K562 (cell line): ENCODE results near the gene ARHGAP26. TPM values are rescaled to one million over a fixed set of nuclear protein-coding genes. Genes with fewer than 3 reads are reported as not detected.

Experiments
- ATAC-seq: fragments of 200-7000 bp; cut with Tn5 transposase; 3 replicates; pipeline ENCODE4 v1.9.1; 2020; ENCODE audit warnings: moderate library complexity
- BruUV-seq: library from RNA; stranded (reverse); fragments of 400-500 nt; replicated peaks from 2 replicates; lab custom pipeline; 2021; lab: Mats Ljungman, UMichigan
- CTCF ChIA-PET: fragments of 300-600 bp; formaldehyde crosslinking; extraction: SDS; loops from one replicate; lab custom pipeline; 2021; ENCODE audit warnings: low intra/inter-chr PET ratio; lab: Yijun Ruan, JAX
- POLR2A ChIA-PET: fragments of 300-600, 350-650 bp; sonication (Branson Sonifier 250); formaldehyde crosslinking; extraction: SDS; loops from one replicate; lab custom pipeline; 2021; ENCODE audit warnings: antibody characterized with exemption, inconsistent platforms; lab: Yijun Ruan, JAX
- DNase-seq, 4 experiments: peaks; one replicate each; pipeline versions ENCODE4 v3.0.0 to v3.0.0-alpha.2; 2011 to 2018; ENCODE audit warnings: low spot score in 3 of 4, mixed read lengths in 3 of 4; ENCODE audit errors: extremely low read depth in 1 of 4
- FAIRE-seq: peaks from 2 replicates; lab custom pipeline; 2011; peaks lifted over from hg19 to GRCh38; lab: Jason Lieb, UNC
- H2AFZ ChIP-seq: 2 replicates; pipeline ENCODE4 v1.6.0; 2011; ENCODE audit warnings: low read depth, low read length, control low read depth, inconsistent platforms
- H3K27ac ChIP-seq: fragments of 200-600 bp; 3 replicates; pipeline ENCODE4 v1.8.0; 2011; ENCODE audit warnings: low read depth, mild to moderate bottlenecking, control low read depth, inconsistent platforms, low read length, moderate library complexity, mixed read lengths; ENCODE audit errors: extremely low read depth
- H3K27me3 ChIP-seq, 2 experiments: fragments of 300-600 bp in 1 of 2; 2 replicates in 1 of 2; 3 replicates in 1 of 2; pipeline versions ENCODE4 v1.6.0 to v1.8.0; 2011; ENCODE audit warnings: inconsistent platforms in 2 of 2, low read length in 2 of 2, mild to moderate bottlenecking in 1 of 2, mixed read lengths in 1 of 2, moderate library complexity in 1 of 2; ENCODE audit not compliant: control insufficient read depth in 2 of 2, insufficient read depth in 2 of 2
- H3K36me3 ChIP-seq: fragments of 300-600 bp; 3 replicates; pipeline ENCODE4 v1.8.0; 2011; ENCODE audit warnings: mild to moderate bottlenecking, low read length, inconsistent platforms; ENCODE audit not compliant: control insufficient read depth, insufficient read depth
- H3K4me1 ChIP-seq, 2 experiments: fragments of 200-600 bp in 1 of 2; replicated peaks in 1 of 2; 2 replicates in 1 of 2; 3 replicates in 1 of 2; pipeline versions ENCODE4 v1.5.1 to v1.8.0; 2011; ENCODE audit warnings: inconsistent platforms in 2 of 2, low read length in 2 of 2, mild to moderate bottlenecking in 1 of 2, mixed read lengths in 1 of 2, moderate library complexity in 1 of 2; ENCODE audit not compliant: control insufficient read depth in 2 of 2, insufficient read depth in 2 of 2
- H3K4me2 ChIP-seq: 2 replicates; pipeline ENCODE4 v1.6.1; 2011; ENCODE audit warnings: low read length, control low read depth, inconsistent platforms, mixed read lengths; ENCODE audit not compliant: insufficient read depth
- H3K4me3 ChIP-seq: fragments of 200-600 bp; sonication (generic), shearing (Covaris generic); 2 replicates; pipeline ENCODE4 v1.5.1; 2016; ENCODE audit warnings: control low read depth, inconsistent platforms
- H3K79me2 ChIP-seq: fragments of 200-600 bp; 3 replicates; pipeline ENCODE4 v1.8.0; 2011; ENCODE audit warnings: low read length, inconsistent platforms; ENCODE audit not compliant: control insufficient read depth, insufficient read depth
- H3K9ac ChIP-seq, 2 experiments: 2 replicates each; pipeline versions ENCODE4 v1.6.0 to v1.6.1; 2011; ENCODE audit warnings: low read depth in 2 of 2, low read length in 2 of 2, control low read depth in 1 of 2, inconsistent platforms in 1 of 2, mild to moderate bottlenecking in 1 of 2, mixed read lengths in 1 of 2; ENCODE audit not compliant: insufficient read depth in 1 of 2
- H3K9me1 ChIP-seq: one replicate; pipeline ENCODE4 v1.6.0; 2011; ENCODE audit warnings: inconsistent platforms, mild to moderate bottlenecking, low read length, moderate library complexity; ENCODE audit not compliant: control insufficient read depth, insufficient read depth
- H3K9me3 ChIP-seq: replicated peaks from 2 replicates; pipeline ENCODE4 v1.5.1; 2011; ENCODE audit warnings: low read depth, low read length, inconsistent platforms; ENCODE audit not compliant: control insufficient read depth, insufficient read depth
- H4K20me1 ChIP-seq: replicated peaks from 2 replicates; pipeline ENCODE4 v1.6.1; 2011; ENCODE audit warnings: low read length, inconsistent platforms, mixed read lengths; ENCODE audit not compliant: control insufficient read depth, insufficient read depth
- BCL6 ChIP-seq: fragments of 250-450 bp; sonication (Bioruptor Pico); IDR thresholded peaks from 2 replicates; pipeline ENCODE4 v1.4.0; 2020
- HCFC1 ChIP-seq: IDR thresholded peaks from 2 replicates; pipeline ENCODE4 v1.6.1; 2012; ENCODE audit warnings: low read depth, low read length, improper control_type of control experiment
- ILK ChIP-seq: fragments of 450-650 bp; IDR thresholded peaks from 2 replicates; pipeline ENCODE4 v1.6.1; 2016; ENCODE audit warnings: missing genetic modification characterization, low read depth, mild to moderate bottlenecking, missing compliant biosample characterization, moderate library complexity, borderline replicate concordance
- PRDM10 ChIP-seq: fragments of 450-650 bp; IDR thresholded peaks from 2 replicates; pipeline ENCODE4 v1.6.1; 2018; ENCODE audit not compliant: partially characterized antibody
- PYGO2 ChIP-seq: fragments of 450-650 bp; IDR thresholded peaks from 2 replicates; pipeline ENCODE4 v1.6.1; 2016; ENCODE audit warnings: mild to moderate bottlenecking, missing genetic modification characterization, moderate library complexity, missing compliant biosample characterization
- WGBS: fragments of 100-300 bp; shearing (Covaris generic); methylation state at CpG from one replicate; pipeline ENCODE4 v1.1.6; 2016; ENCODE audit warnings: low coverage, mixed read lengths; ENCODE audit not compliant: insufficient coverage; ENCODE audit errors: missing lambda C conversion rate; 5-methylcytosine and 5-hydroxymethylcytosine counted together
- in situ Hi-C: fragments of 300-500 bp; cut with MboI; formaldehyde crosslinking; loops from 4 replicates; pipeline ENCODE4 v1.15.0; 2018; ENCODE audit warnings: inconsistent platforms, mixed read lengths
- intact Hi-C: fragments of 100-400 bp; cut with micrococcal nuclease; formaldehyde crosslinking; loops from 2 replicates; pipeline ENCODE4 v1.14.2; 2022
- polyA plus RNA-seq, 8 experiments: library from polyadenylated mRNA; depleted of rRNA in 4 of 8; stranded (reverse) in 5 of 8; unstranded in 3 of 8; fragments of >200 nt; fragmentation: Nextera tagmentation in 2 of 8; fragmentation: Illumina TruSeq in 1 of 8; extraction: Ambion mirVana in 2 of 8; extraction: Trizol in 1 of 8; gene quantifications; 2 replicates each; pipeline versions ENCODE4 v1.2.1 to v1.2.3, GENCODE V29; 2011 to 2014; ENCODE audit warnings: inconsistent platforms in 1 of 8, missing spikeins in 1 of 8
- total RNA-seq, 7 experiments: library from RNA; depleted of rRNA in 6 of 7; stranded (reverse); fragments of >200 nt in 6 of 7; fragmentation: Illumina TruSeq in 2 of 7; extraction: Trizol in 2 of 7; gene quantifications; 2 replicates each; pipeline versions ENCODE4 v1.2.1 to v1.2.3, GENCODE V29; 2011 to 2021; ENCODE audit warnings: low replicate concordance in 1 of 7
- TF ChIP-seq, protein P1 (sequence below): sonication (generic); formaldehyde crosslinking; IDR thresholded peaks from 2 replicates; pipeline ENCODE4 v1.8.1; 2023; ENCODE audit warnings: missing genetic modification reagents, mild to moderate bottlenecking, borderline replicate concordance

The ARHGAP26 gene
- total and polyA plus RNA-seq, 9 of the 15 experiments (the other 6 are each of a cell fraction or from before 2014, with no cell fraction given), result 0.13 to 1.1 (median 0.55) TPM

DNA sequence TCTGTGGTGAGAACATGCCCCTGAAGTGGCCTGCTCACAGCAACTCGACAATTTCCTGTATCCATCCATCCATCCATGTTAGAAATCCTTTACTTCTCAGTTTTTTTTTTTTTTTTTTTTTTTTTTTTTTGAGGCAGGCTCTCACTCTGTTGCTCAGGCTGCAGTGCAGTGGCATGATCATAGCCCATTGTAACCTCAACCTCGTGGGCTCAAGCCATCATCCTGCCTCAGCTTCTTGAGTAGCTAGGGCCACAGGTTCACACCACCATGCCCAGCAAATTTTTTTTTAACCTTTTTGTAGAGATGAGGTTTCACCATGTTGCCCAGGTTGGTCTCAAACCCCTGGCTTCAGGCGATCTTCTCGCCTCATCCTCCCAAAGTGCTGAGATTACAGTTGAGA is 259.1 kb downstream of the ARHGAP26 start:
- in situ Hi-C loops, result no loop called here
- POLR2A ChIA-PET, result no interaction called here
- 26% methylated on average over 4 of the region's 4 CpGs for WGBS

More for the DNA sequence above, 259.1 kb downstream of the ARHGAP26 start:
- Histone ChIP-seq H3K27me3 (peaks cover 2 to 12% of the 10 kb centered on the region in 2 experiments; a peak in 2 of 5 replicates), H3K9ac (no peak overlapping the region), H3K9me3 (no peaks in the 10 kb centered on the region), H2AFZ (no peak overlapping the region), H3K79me2 (no peaks in the 10 kb centered on the region), H3K36me3 (no peaks in the 10 kb centered on the region), H3K27ac (no peak overlapping the region), H3K4me3 (no peak overlapping the region), H3K4me2 (no peak overlapping the region), H3K9me1 (no peaks in the 10 kb centered on the region), H3K4me1 (peaks cover 9 to 17% of the 10 kb centered on the region in 2 experiments; a peak in 4 of 5 replicates), H4K20me1 (no peaks in the 10 kb centered on the region)
- intact Hi-C loops, result no loop called here
- TF ChIP-seq HCFC1 (no peak), BCL6 (CRISPR knock-in tag) (no peak), ILK (tag) (no peak), PYGO2 (no peak), PRDM10 (no peak)
- TF ChIP-seq, protein P1, sequence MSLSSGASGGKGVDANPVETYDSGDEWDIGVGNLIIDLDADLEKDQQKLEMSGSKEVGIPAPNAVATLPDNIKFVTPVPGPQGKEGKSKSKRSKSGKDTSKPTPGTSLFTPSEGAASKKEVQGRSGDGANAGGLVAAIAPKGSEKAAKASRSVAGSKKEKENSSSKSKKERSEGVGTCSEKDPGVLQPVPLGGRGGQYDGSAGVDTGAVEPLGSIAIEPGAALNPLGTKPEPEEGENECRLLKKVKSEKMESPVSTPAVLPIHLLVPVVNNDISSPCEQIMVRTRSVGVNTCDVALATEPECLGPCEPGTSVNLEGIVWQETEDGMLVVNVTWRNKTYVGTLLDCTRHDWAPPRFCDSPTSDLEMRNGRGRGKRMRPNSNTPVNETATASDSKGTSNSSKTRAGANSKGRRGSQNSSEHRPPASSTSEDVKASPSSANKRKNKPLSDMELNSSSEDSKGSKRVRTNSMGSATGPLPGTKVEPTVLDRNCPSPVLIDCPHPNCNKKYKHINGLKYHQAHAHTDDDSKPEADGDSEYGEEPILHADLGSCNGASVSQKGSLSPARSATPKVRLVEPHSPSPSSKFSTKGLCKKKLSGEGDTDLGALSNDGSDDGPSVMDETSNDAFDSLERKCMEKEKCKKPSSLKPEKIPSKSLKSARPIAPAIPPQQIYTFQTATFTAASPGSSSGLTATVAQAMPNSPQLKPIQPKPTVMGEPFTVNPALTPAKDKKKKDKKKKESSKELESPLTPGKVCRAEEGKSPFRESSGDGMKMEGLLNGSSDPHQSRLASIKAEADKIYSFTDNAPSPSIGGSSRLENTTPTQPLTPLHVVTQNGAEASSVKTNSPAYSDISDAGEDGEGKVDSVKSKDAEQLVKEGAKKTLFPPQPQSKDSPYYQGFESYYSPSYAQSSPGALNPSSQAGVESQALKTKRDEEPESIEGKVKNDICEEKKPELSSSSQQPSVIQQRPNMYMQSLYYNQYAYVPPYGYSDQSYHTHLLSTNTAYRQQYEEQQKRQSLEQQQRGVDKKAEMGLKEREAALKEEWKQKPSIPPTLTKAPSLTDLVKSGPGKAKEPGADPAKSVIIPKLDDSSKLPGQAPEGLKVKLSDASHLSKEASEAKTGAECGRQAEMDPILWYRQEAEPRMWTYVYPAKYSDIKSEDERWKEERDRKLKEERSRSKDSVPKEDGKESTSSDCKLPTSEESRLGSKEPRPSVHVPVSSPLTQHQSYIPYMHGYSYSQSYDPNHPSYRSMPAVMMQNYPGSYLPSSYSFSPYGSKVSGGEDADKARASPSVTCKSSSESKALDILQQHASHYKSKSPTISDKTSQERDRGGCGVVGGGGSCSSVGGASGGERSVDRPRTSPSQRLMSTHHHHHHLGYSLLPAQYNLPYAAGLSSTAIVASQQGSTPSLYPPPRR (CRISPR knock-in tag), result no peak
- no peak for FAIRE-seq
- no peak for ATAC-seq
- no TSS peak for BruUV-seq
- CTCF ChIA-PET, result no interaction called here
- DNase-seq, result no peak
